HG02610 (cell line): ENCODE measurements around the gene KRTAP12-3.
"Not testable (repeated sequence)": the region's sequence is repeated elsewhere in the genome, so short reads cannot be mapped to it uniquely, and the experiment has no call there.

Experiments
- ATAC-seq: cut with Tn5 transposase; IDR thresholded peaks from one replicate; pipeline ENCODE4 v1.9.1; 2021; ENCODE audit warnings: mild to moderate bottlenecking, moderate library complexity; ENCODE audit not compliant: unreplicated experiment

The KRTAP12-3 gene

DNA sequence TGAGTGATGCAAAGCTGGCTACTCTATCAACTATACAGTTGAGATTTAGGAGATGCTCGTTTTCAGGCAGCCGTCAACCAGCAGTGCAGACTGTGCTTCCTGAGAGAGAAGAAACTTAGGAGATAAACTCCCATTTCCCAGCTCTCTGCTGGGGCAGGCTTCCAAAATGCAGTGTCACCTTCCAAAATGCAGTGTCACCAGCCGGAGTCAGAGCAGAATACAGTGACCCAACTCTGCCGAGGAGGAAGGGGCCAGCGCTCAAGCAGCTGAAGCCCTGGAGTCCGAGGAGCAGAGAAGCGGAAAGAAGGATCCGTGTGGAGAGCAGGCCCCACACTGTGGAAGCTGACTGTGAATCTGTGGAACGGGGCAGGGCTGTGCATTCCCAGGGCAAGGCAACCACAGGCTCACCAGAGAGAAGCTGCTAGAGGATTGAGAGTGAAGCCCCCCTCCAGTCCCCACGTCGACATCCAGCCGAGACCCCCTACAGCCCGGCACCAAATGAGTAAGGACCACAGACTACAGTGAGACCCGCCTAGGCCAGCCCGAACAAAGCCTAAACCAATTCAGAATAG lies 24.9 kb downstream of the KRTAP12-3 start:
- ATAC-seq, result no peak

DNA sequence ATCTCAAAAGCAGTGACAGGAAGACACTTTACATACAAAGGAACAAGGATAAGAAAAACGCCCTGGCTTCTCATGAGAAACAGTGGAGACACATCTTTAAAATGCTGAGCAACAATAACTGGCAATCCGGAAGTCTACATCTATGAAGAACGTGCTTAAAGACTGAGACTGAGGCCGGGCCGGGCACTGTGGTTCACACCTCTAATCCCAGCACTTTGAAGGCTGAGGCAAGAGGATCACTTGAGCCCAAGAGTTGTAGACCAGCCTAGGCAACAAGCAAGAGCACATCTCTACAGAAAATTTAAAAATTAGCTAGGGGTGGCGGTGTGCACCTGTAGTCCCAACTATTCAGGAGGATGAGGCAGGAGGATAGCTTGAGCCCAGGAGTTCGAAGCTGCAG lies 26.3 kb downstream of the KRTAP12-3 start:
- no peak for ATAC-seq

DNA sequence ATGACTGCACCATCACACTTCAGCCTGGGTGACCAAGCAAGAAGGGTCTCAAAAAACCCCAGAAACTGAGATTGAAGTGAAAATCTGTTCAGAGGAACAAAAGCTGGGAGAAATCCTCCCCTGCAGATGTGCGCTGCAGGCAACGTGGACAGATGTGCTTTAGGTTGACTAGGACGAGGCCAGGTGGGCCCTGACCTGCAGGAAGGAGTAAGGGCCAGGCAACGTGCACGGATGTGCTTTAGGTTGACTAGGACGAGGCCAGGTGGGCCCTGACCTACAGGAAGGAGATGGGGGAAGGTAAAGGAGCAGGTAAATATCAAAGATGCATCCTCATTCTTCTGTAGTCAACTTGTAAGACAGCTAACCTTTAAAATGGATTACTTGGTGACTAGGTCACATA lies 26.8 kb downstream of the KRTAP12-3 start:
- no peak for ATAC-seq

DNA sequence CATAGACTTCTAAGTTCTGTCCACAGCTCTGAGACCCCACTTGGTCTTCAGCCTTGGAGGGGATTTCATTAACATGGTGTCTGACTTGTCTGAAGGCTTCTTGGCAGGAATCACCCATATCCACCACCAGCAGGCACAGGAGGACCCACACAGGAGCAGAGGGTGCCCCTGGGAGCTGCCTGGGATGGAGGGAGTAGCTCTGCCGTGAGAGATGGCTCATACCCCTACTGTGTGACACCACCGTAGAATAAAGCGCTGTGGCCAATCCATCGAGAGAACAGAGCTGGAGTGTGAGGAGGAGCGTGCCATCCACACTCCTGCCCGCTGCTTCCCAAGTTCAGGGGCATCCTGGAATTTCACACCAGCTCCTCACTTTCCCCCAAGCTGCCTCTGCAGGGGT lies 27.3 kb downstream of the KRTAP12-3 start:
- not testable (repeated sequence) for ATAC-seq

DNA sequence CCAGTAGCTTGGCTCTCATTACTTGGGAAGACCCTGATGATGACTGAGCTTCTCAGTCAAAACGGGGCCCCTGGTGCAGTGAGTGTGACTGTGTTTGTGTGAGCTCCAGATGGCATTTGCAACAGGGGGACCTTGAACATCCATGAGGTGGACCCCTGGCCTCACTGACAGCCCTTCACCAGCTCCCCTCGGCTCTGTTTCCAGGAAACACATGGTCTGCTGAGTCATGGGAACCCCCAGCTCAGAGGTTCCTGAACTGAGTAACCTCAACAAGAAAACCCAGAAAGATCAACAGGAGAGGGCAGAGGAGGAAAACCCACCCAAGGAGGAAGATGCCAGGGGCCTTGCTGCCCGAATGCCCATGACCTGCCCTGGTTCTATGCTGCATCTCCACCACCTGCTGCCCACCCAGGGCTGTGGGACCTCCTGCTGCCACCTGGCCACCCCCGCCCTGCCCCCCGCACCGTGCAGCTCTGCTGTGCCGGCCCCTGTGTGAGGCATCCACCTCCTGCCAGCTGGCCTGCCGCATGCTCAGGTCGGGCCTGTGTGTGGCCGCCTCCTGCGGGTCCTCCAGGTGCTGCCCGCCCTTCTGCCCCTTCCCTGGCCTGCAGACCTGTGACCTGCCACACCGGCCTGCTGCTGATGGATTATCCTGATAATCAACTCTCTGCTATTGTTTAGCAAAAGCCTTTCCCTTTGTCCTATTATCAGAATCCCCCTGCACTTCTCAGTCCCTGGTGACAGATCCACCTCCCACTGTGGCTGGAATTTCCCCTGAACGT lies 28.5 kb downstream of the KRTAP12-3 start:
- no peak for ATAC-seq

DNA sequence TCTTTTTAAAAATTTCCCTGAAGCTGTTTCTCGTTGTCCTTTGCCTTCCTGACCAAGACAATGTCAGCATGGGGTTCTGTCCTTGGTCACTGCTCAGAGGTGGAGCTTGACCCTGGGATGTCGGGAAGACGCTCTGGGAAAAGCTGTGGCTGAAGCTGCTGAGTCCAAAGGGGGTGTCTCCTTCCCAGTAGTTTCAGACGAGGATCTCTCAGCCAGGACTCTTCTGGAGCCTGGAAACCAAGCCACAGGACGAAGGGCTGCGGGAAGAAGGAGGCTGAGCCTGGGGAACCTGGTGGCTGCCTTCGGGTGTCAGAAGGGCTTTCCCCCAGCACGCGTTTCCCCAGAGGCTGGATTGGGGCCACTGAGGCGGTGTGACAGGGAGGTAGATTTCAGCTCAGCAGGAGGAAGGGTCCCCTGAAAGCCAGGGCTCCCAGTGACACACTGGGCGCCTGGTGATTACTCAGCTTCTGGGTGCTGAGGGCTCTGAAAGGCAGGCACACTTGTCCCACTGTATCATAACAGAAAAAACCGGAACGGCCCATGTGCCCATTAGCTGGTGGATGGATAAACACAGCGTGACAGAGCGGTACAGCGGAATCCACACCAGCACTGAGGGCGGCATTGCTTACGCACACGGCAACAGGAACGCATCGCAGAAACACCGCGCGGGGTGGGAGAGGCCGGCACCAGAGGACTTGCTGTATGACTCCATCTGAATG lies 29.3 kb downstream of the KRTAP12-3 start:
- no peak for ATAC-seq

DNA sequence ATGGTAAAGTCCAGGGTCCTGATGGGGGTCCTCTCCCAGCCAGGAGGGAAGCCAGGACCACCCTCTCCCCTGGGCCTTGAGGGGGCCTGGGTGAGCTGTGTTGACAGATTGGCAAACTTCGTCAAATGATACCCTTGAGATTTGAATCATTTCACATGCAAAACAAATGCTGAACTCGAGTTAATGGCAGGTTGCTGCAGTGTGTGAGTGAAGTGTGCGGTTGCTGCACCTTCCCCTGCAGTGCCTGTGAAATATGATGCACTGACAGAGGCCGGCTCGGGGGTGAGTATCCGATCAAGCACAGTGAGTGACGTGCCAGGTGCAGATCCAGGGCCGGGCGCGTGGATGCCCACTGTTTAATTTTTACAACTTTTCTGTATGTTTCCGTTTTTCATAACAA lies 29.9 kb downstream of the KRTAP12-3 start:
- ATAC-seq, result no peak

DNA sequence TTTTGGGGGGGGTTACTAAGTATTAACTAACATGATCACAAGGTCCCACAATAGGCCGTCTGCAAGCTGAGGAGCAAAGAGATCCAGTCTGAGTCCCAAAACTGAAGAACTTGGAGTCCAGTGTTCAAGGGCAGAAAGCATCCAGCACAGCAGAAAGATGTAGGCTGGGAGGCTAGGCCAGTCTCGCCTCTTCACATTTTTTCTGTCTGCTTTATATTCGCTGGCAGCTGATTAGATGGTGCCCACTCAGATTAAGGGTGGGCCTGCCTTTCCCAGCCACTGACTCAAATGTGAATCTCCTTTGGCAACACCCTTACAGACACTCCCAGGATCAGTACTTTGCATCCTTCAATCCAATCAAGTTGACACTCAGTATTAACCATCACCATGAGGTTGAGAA lies 32.0 kb downstream of the KRTAP12-3 start:
- not testable (repeated sequence) for ATAC-seq

DNA sequence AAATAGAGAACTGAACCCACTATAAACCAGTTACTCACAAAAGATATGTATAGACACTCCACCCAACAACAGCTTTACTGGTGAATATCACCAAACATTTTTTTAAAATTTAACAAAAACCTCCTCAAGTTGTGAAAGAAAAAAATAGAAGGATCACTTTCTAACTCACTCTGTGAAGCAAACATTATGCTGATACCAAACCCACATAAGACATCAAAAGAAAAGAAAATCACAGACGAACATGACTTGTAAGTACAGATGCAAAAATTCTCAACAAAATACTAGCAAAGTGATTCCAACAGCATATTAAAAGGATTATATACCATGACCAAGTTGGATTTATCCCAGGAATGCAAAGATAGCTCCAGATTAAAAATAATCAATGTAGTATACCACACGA lies 34.0 kb downstream of the KRTAP12-3 start:
- no peak for ATAC-seq

DNA sequence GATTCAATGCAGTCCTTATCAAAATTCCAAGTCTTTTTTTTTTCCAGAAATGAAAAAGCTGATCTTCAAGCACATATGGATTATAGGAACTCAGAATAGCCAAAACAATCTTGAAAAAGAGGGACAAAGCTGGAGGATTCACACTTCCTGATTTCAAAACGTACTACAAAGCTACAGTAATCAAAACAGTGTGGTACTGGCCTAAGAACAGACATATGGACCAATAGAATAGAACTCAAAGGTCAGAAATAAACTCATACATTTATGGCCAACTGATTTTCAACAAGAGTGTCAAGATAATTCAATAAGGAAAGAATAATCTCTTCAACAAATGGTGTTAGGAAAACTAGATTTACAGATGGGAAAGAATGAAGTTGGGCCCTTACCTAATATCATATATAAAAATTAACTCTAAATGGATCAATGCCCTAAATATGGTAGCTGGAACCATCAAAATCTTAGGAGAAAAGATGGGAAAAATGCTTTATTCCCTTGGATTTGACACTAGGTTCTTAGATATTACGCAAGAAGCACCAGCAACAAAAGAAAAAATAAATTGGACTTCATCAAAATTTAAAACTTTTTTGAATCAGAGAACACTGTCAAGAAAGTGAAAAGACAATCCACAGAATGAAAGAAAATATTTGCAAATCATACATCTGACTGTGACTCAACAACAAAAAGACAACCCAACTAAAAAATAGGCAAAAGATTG lies 35.2 kb downstream of the KRTAP12-3 start:
- no peak for ATAC-seq

DNA sequence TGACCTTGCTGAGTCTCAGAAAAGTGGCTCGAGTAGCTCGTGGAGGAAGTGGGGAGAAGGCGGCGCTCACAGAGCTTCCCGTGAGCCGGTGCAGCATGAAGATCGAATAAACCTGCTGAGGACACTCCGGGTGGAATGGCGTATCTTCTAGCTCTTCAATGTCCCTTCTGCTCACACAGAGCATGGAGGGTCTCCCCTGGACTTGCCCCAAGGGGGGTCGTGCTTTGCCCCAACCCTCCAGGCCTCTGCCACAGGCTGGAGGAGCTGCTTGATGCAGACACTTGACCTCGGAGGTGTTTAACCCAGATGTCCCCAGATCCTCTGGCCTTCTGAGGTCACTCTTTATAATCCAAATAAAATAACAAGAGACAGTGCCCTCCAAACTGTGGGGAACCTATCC lies 37.0 kb downstream of the KRTAP12-3 start:
- no peak for ATAC-seq

DNA sequence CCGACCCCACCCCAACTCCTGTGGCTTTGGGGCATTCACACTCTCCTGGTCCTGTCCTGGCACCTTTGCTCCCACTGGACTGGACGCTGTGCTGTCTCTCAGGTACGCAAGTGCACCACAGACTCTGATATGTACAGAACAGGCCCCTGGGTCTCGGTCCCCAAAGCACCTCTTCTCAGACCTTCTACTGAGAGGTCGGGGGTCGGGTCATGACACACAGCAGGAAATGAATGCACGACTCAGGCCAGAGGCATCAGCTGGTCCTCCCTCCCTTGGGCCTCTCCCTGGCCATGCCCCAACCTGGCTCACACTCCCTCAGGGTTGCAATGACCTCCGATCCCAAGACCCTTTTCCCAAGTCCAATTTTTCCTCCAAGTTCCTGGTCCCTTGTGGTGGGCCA lies 37.5 kb downstream of the KRTAP12-3 start:
- ATAC-seq, result no peak

DNA sequence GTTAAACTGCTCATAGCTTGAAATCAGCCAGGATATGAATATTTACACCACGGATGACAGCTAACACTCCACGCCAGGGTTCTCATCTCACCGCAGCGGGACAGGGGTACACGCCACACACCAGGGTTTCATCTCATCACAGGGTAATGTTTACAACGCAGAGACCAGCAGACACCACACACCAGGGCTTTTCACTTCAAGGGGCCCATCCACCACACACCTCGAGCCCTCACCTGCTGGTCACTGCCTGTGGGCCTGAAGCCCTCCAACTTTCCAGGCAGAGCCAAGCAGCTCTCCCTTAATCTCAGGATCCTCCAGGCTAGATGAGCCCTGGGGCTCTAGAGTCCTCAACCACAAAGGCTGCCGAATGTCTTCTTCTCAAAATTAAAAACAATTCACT lies 37.9 kb downstream of the KRTAP12-3 start:
- no peak for ATAC-seq

DNA sequence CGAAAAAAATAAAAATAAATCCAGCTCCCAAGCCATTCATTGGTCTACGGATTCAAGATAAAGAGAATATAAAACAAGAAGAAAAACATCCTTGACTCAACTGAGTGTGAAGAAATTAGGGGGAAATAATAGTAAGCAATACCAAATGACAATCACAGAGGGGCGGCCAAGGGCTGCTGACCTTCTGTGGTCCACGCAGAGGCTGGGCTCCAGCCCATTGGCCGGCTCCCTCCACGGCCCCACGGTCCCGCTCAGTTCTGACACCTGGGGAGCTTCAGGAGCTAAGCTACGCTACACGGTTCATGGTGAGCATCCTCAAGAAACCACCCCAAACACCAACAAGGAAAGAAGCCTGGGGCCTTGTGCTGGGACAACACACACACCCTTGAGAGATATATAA lies 38.8 kb downstream of the KRTAP12-3 start:
- no peak for ATAC-seq

DNA sequence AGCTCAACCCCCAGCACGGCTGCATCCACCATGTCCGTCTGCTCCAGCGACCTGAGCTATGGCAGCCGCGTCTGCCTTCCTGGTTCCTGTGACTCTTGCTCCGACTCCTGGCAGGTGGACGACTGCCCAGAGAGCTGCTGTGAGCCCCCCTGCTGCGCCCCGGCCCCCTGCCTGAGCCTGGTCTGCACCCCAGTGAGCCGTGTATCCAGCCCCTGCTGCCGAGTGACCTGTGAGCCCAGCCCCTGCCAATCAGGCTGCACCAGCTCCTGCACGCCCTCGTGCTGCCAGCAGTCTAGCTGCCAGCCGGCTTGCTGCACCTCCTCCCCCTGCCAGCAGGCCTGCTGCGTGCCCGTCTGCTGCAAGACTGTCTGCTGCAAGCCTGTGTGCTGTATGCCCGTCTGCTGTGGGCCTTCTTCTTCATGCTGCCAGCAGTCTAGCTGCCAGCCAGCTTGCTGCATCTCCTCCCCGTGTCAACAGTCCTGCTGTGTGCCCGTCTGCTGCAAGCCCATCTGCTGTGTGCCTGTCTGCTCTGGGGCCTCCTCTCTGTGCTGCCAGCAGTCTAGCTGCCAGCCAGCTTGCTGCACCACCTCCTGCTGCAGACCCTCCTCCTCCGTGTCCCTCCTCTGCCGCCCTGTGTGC lies 39.6 kb downstream of the KRTAP12-3 start, which contains the start of gene KRTAP10-12:
TSS of gene KRTAP10-12 (plus strand) at position 1 of the 639 bp plus-strand sequence. CDS start at position 31, 30 bp downstream.
- not testable (repeated sequence) for ATAC-seq

DNA sequence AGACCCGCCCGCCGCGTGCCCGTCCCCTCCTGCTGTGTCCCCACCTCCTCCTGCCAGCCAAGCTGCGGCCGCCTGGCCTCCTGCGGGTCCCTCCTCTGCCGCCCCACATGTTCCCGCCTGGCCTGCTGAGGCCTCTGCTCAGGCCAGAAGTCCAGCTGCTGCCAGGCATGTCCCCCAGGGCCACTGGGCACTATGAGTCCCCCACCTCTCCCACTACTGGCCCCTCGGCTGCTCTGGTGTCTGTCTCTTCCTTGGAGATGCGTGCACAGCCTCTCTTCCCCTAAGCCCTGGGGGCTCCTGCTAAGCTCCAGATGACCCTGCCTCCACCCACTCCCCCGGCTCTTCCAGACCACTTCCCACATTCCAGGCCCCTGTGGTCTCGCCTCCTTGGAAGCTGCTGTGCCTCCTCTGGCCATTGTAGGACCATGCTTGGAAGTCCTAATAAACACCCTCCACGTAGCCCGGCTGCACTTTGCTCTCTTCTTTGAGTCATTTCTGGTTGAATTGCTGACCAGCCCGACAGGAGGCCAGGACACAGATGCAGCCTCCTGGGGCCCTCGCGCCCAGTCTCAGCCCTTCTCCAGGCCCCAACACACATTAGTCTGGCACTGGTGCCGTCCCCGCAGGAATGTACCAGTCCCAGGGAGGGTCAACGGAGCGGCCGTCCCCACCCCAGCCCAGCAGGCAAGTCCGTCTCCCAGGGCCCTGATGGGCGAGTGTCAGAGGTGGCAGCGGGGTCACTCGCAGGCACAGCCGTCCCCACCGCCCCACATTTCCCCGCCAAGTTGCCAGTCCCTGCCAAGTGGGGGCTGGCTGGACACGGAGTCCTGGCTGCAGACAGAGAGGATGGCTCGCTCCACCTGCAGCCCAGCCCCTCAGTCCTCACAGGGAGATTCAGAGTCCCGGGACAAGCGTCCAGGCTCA lies 40.3 kb downstream of the KRTAP12-3 start:
- ATAC-seq, result no peak

DNA sequence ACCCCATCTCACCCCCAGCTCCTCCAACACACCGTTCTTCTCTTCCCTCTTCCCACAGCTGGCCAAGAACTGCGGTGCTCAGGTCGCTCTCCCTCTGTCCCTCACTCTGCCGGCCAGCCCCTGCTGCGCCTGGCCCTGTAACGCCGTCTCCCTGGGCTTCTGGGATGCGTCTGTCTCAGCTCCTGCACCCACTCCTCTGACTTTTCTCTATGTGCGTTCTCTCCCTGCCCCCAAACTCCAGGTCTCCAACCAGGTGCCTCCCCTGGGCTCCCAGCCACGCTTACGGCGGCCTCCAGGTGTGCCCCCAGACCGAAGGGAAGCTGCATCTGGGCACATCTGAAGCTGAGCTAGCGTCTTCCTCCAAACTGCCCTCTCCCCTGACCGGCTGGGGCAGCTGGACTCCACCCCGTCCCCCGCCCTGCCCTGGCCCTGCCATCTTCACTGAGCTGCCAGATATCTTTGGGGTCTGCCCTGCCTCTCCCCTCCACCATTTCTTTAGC lies 41.8 kb downstream of the KRTAP12-3 start:
- no peak for ATAC-seq

DNA sequence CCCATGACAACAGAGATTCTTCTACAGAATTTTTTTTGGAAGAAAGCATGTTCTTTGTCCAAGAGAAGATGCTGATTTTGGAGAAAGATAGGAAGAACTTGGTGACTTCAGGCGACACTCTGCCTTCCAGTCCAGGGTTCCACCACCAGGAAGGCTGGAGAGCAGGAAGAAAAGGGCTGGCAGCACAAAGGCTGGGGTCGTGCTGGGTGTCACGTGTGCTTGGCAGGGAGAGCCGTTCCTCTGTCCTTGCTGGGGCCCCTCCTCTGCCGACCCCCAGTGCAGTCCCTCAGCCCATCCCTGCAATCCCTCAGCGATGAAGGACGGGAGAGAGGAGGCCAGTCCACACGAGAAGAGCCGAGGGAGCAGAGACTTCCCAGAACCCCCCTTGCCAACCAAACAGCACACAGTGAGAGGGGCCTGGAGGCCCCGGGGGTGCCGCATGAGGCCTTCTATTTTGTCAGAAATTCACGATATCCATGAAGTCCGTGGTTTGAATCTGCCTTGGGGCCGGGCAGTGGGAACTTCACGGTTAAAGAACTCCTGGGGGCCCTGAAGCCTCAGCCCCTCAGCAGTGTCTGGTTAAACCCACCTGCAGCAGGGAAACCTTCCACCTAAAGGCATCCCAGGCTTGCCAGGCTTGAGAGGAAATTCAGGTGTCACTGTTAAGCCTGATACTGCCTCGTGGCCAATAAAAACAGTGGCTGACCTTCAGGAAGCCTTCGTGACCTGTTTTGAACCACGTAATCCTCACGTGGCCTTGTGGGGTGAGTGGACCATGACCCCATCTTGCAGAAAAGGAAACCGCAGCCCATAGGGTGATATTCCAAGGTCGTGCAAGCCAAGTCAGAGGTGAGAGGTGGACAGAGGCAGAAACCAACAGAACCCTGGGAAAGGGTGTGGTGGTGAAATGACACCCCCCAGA lies 42.6 kb downstream of the KRTAP12-3 start:
- ATAC-seq, result no peak

DNA sequence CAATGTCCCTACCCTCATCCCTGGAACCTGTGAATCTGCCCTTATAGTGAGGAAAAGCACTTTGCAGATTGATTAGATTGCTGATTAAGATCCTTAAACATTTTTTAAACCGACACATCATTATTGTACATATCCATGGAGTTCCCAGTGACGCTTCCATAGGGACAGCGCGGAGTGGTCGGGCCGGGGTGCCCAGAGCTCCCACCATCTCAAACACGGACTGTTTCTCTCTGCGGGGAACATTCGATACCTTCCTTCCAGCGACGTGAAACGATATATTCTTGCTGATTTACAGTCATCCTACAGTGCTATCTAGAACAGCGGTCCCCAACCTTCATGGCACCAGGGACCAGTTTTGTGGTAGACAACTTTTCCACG lies 43.3 kb downstream of the KRTAP12-3 start:
- no peak for ATAC-seq
